Measurements from ENCODE around the gene RAB36. TPM values are rescaled to one million over a fixed set of nuclear protein-coding genes. Genes with fewer than 3 reads are reported as not detected.

Gene RAB36
- total and polyA plus RNA-seq, 8 donors: 3.8 to 15.0 (median 10.1) TPM

- ATAC-seq (no peak), DNase-seq (no peak)
- H3K4me1 ChIP-seq: peaks cover 3 to 22% of the 10 kb centered on the region in 2 donors
- no peak overlapping the region for H3K4me3 ChIP-seq
- peak overlapping the region in 1 of 2 donors; percentile 72 for H3K27ac ChIP-seq
- TF ChIP-seq CTCF (IDR thresholded peaks at IDR 0.05): no peak
- no peaks in the 10 kb centered on the region for H3K9me3 ChIP-seq
- H3K36me3 ChIP-seq: no peaks in the 10 kb centered on the region
- intact Hi-C loops (cut with DNase I): no loop called here
- H3K27me3 ChIP-seq: no peaks in the 10 kb centered on the region
These were observed 7.8 kb upstream of the RAB36 start for GRCh38 chr22:23137468-23137867.

GRCh38 chr22:23137905-23138561 is 7.2 kb upstream of the RAB36 start:
- Histone ChIP-seq H3K27ac (peak overlapping the region in 1 of 2 donors; percentile 72), H3K36me3 (no peaks in the 10 kb centered on the region), H3K4me1 (peaks cover 3 to 26% of the 10 kb centered on the region in 2 donors), H3K27me3 (no peaks in the 10 kb centered on the region), H3K9me3 (no peaks in the 10 kb centered on the region), H3K4me3 (no peak overlapping the region)
- peak in 1 of 4 donors; percentile 28 for DNase-seq
- intact Hi-C loops (cut with DNase I): no loop called here
- no peak for TF ChIP-seq CTCF (IDR thresholded peaks at IDR 0.05)
- ATAC-seq: no peak

- ATAC-seq (no peak), DNase-seq (peak in 1 of 4 donors; percentile 36)
- no peaks in the 10 kb centered on the region for H3K27me3 ChIP-seq
- intact Hi-C loops (cut with DNase I): no loop called here
- peaks cover 3 to 26% of the 10 kb centered on the region in 2 donors for H3K4me1 ChIP-seq
- H3K9me3 ChIP-seq: no peaks in the 10 kb centered on the region
- no peaks in the 10 kb centered on the region for H3K36me3 ChIP-seq
- TF ChIP-seq CTCF (IDR thresholded peaks at IDR 0.05): no peak
- no peak overlapping the region for H3K4me3 ChIP-seq
- H3K27ac ChIP-seq: peak overlapping the region in 1 of 2 donors; percentile 72
These were observed 6.5 kb upstream of the RAB36 start for GRCh38 chr22:23138584-23139435.

- no peaks in the 10 kb centered on the region for H3K36me3 ChIP-seq
- no peak for TF ChIP-seq CTCF (IDR thresholded peaks at IDR 0.05)
These were observed 4.9 kb upstream of the RAB36 start for GRCh38 chr22:23140385-23140784.

GRCh38 chr22:23142546-23143105 is 2.7 kb upstream of the RAB36 start:
- ATAC-seq (no peak), DNase-seq (no peak)
- Histone ChIP-seq H3K4me1 (peaks cover 8 to 61% of the 10 kb centered on the region in 2 donors), H3K27ac (peak overlapping the region; percentile 46 to 87), H3K4me3 (peak overlapping the region in 1 of 2 donors; percentile 6), H3K27me3 (no peaks in the 10 kb centered on the region), H3K36me3 (no peaks in the 10 kb centered on the region), H3K9me3 (no peaks in the 10 kb centered on the region)
- no peak for TF ChIP-seq CTCF (IDR thresholded peaks at IDR 0.05)
- intact Hi-C loops (cut with DNase I): no loop called here

More at GRCh38 chr22:23140385-23140784, 4.9 kb upstream of the RAB36 start:
- intact Hi-C loops (cut with DNase I): no loop called here
- no peak overlapping the region for H3K4me3 ChIP-seq
- no peak overlapping the region for H3K27ac ChIP-seq
- ATAC-seq (no peak), DNase-seq (no peak)
- no peaks in the 10 kb centered on the region for H3K27me3 ChIP-seq
- no peaks in the 10 kb centered on the region for H3K9me3 ChIP-seq
- peaks cover 8 to 40% of the 10 kb centered on the region in 2 donors for H3K4me1 ChIP-seq
